GM23338 (cell line): ENCODE results near the gene SOX9. TPM values are rescaled to one million over a fixed set of nuclear protein-coding genes. Genes with fewer than 3 reads are reported as not detected.

ENCODE experiments used
- ATAC-seq: fragments of 200-7000 bp; cut with Tn5 transposase; 3 replicates; pipeline ENCODE4 v1.9.1; 2020
- DNase-seq: peaks from one replicate; pipeline ENCODE4 v3.0.0-alpha.2; 2015; ENCODE audit warnings: low spot score
- H2AFZ ChIP-seq: fragments of 200-600 bp; sonication (generic); 2 replicates; pipeline ENCODE4 v1.8.0; 2016; ENCODE audit warnings: antibody characterized with exemption, mild to moderate bottlenecking, moderate library complexity
- H3F3A ChIP-seq: fragments of 200-600 bp; sonication (generic); replicated peaks from 2 replicates; pipeline ENCODE4 v1.8.0; 2017; ENCODE audit warnings: antibody characterized with exemption, mixed run types, low read depth
- H3K27ac ChIP-seq: fragments of 200-600 bp; sonication (generic); 2 replicates; pipeline ENCODE4 v1.6.1; 2016; ENCODE audit warnings: low read depth
- H3K27me3 ChIP-seq: fragments of 200-600 bp; sonication (generic); 2 replicates; pipeline ENCODE4 v1.8.0; 2016; ENCODE audit warnings: mild to moderate bottlenecking, mixed run types, moderate library complexity; ENCODE audit not compliant: insufficient read depth
- H3K36me3 ChIP-seq: fragments of 200-600 bp; sonication (generic); 2 replicates; pipeline ENCODE4 v1.8.0; 2016; ENCODE audit warnings: mild to moderate bottlenecking; ENCODE audit not compliant: insufficient read depth
- H3K4me1 ChIP-seq: fragments of 200-600 bp; sonication (generic); 2 replicates; pipeline ENCODE4 v1.8.0; 2016; ENCODE audit warnings: mild to moderate bottlenecking, moderate library complexity; ENCODE audit not compliant: insufficient read depth
- H3K4me2 ChIP-seq: fragments of 200-600 bp; sonication (generic); 2 replicates; pipeline ENCODE4 v1.7.1; 2017; ENCODE audit warnings: mixed run types
- H3K4me3 ChIP-seq: fragments of 200-600 bp; sonication (generic); 2 replicates; pipeline ENCODE4 v1.6.1; 2016; ENCODE audit warnings: mixed run types
- H3K79me2 ChIP-seq: fragments of 200-600 bp; sonication (generic); replicated peaks from 2 replicates; pipeline ENCODE4 v1.8.0; 2017; ENCODE audit warnings: mild to moderate bottlenecking; ENCODE audit not compliant: insufficient read depth
- H3K9me2 ChIP-seq: fragments of 200-600 bp; sonication (generic); 2 replicates; pipeline ENCODE4 v1.8.0; 2017; ENCODE audit not compliant: insufficient read depth
- H4K20me1 ChIP-seq: fragments of 200-600 bp; sonication (generic); replicated peaks from 2 replicates; pipeline ENCODE4 v1.8.0; 2017; ENCODE audit warnings: mild to moderate bottlenecking; ENCODE audit not compliant: insufficient read depth
- H3K27ac Mint-ChIP-seq: 2 replicates; pipeline ENCODE4 v1.8.0; 2020; ENCODE audit warnings: inconsistent platforms, mild to moderate bottlenecking, moderate library complexity, mixed read lengths
- H3K27me3 Mint-ChIP-seq: 3 replicates; pipeline ENCODE4 v1.8.0; 2022; ENCODE audit warnings: low read depth, mild to moderate bottlenecking, moderate library complexity, mixed read lengths, inconsistent platforms; ENCODE audit not compliant: insufficient read depth, poor library complexity
- H3K36me3 Mint-ChIP-seq: 3 replicates; pipeline ENCODE4 v1.8.0; 2021; ENCODE audit warnings: low read depth, mild to moderate bottlenecking, inconsistent platforms, moderate library complexity, mixed read lengths
- H3K4me1 Mint-ChIP-seq: 3 replicates; pipeline ENCODE4 v1.8.0; 2020; ENCODE audit warnings: mild to moderate bottlenecking, inconsistent platforms, mixed read lengths
- H3K4me3 Mint-ChIP-seq: 3 replicates; pipeline ENCODE4 v1.8.0; 2021; ENCODE audit warnings: moderate library complexity, mild to moderate bottlenecking, inconsistent platforms, mixed read lengths
- H3K9me3 Mint-ChIP-seq: 3 replicates; pipeline ENCODE4 v1.8.0; 2020; ENCODE audit warnings: moderate library complexity, mild to moderate bottlenecking, inconsistent platforms, mixed read lengths
- CREB1 ChIP-seq: fragments of 250-450 bp; sonication (Bioruptor Pico); IDR thresholded peaks from 2 replicates; pipeline ENCODE4 v1.5.0; 2020; ENCODE audit warnings: low read depth, mild to moderate bottlenecking, moderate library complexity
- CTCF ChIP-seq, 2 experiments: fragments of 200-600 bp in 1 of 2; sonication (generic) in 1 of 2; conservative IDR thresholded peaks; 2 replicates each; pipeline versions ENCODE4 v1.5.1 to v1.6.1; 2016 to 2017; ENCODE audit warnings: antibody characterized with exemption in 2 of 2, low read depth in 2 of 2, mild to moderate bottlenecking in 2 of 2, moderate library complexity in 1 of 2
- ETS1 ChIP-seq: IDR thresholded peaks from 2 replicates; pipeline ENCODE4 v1.6.1; 2016; ENCODE audit warnings: antibody characterized with exemption
- EZH2 ChIP-seq: fragments of 200-600 bp; sonication (generic); IDR thresholded peaks from one replicate; pipeline ENCODE4 v1.8.0; 2017; ENCODE audit warnings: antibody characterized with exemption, mild to moderate bottlenecking, low read depth; ENCODE audit not compliant: unreplicated experiment
- JUNB ChIP-seq: IDR thresholded peaks from one replicate; pipeline ENCODE4 v1.6.1; 2016; ENCODE audit warnings: antibody characterized with exemption; ENCODE audit not compliant: unreplicated experiment
- NANOG ChIP-seq: IDR thresholded peaks from 2 replicates; pipeline ENCODE4 v1.6.1; 2016; ENCODE audit warnings: antibody characterized with exemption, borderline replicate concordance
- POLR2AphosphoS5 ChIP-seq: IDR thresholded peaks from 2 replicates; pipeline ENCODE4 v1.6.1; 2016; ENCODE audit warnings: antibody characterized with exemption, low read depth
- STAT1 ChIP-seq: IDR thresholded peaks from one replicate; pipeline ENCODE4 v1.6.1; 2016; ENCODE audit warnings: antibody characterized with exemption; ENCODE audit not compliant: unreplicated experiment
- ZNF114 ChIP-seq: fragments of 250-450 bp; sonication (Bioruptor Pico); IDR thresholded peaks from 2 replicates; pipeline ENCODE4 v1.5.0; 2020; ENCODE audit warnings: mild to moderate bottlenecking, moderate library complexity
- ZNF331 ChIP-seq: fragments of 250-450 bp; sonication (Bioruptor Pico); IDR thresholded peaks from 2 replicates; pipeline ENCODE4 v1.5.0; 2020; ENCODE audit warnings: low read depth, mild to moderate bottlenecking, moderate library complexity
- polyA plus RNA-seq: library from polyadenylated mRNA; unstranded; fragments of >200 nt; fragmentation: Nextera tagmentation; extraction: Ambion mirVana; gene quantifications from 2 replicates; pipeline ENCODE4 v1.2.1, GENCODE V29; 2016
- total RNA-seq: library from RNA; depleted of rRNA; stranded (reverse); fragments of >200 nt; shearing (Covaris generic); gene quantifications from 2 replicates; pipeline ENCODE4 v1.2.3, GENCODE V29; 2014
- TF ChIP-seq, protein P1 (sequence below): fragments of 250-450 bp; sonication (Bioruptor Pico); IDR thresholded peaks from 2 replicates; pipeline ENCODE4 v1.5.0; 2020; ENCODE audit warnings: mild to moderate bottlenecking, moderate library complexity
- TF ChIP-seq, protein P2 (sequence below): IDR thresholded peaks from one replicate; pipeline ENCODE4 v1.6.1; 2018; ENCODE audit warnings: antibody characterized with exemption; ENCODE audit not compliant: unreplicated experiment

Gene SOX9
- total and polyA plus RNA-seq, 2 experiments from 2014 or later = 4.4 TPM

GRCh38 chr17:72167593-72167992, 46.8 kb downstream of the SOX9 start:
- H3K36me3 Mint-ChIP-seq = 0 out of 3 replicates have a peak, but pooled peaks cover 2% of the 10 kb centered on the region
- DNase-seq (no peak), ATAC-seq (no peak)
- Histone ChIP-seq H3K36me3 (no peaks in the 10 kb centered on the region), H3K9me2 (peaks cover 17% of the 10 kb centered on the region), H2AFZ (no peak overlapping the region), H3K4me1 (peaks cover 22% of the 10 kb centered on the region), H3K27me3 (no peaks in the 10 kb centered on the region), H3K4me2 (no peak overlapping the region), H3K27ac (no peak overlapping the region), H3K4me3 (no peak overlapping the region), H3K79me2 (no peaks in the 10 kb centered on the region), H3F3A (no peaks in the 10 kb centered on the region), H4K20me1 (no peaks in the 10 kb centered on the region)
- no peak overlapping the region for H3K27ac Mint-ChIP-seq
- H3K27me3 Mint-ChIP-seq = peaks cover 2% of the 10 kb centered on the region
- peaks cover 34% of the 10 kb centered on the region for H3K4me1 Mint-ChIP-seq
- no peak overlapping the region for H3K4me3 Mint-ChIP-seq
- no peaks in the 10 kb centered on the region; the same call in 2 of the 3 replicates for H3K9me3 Mint-ChIP-seq
- no peak for TF ChIP-seq STAT1
- TF ChIP-seq, protein P1, sequence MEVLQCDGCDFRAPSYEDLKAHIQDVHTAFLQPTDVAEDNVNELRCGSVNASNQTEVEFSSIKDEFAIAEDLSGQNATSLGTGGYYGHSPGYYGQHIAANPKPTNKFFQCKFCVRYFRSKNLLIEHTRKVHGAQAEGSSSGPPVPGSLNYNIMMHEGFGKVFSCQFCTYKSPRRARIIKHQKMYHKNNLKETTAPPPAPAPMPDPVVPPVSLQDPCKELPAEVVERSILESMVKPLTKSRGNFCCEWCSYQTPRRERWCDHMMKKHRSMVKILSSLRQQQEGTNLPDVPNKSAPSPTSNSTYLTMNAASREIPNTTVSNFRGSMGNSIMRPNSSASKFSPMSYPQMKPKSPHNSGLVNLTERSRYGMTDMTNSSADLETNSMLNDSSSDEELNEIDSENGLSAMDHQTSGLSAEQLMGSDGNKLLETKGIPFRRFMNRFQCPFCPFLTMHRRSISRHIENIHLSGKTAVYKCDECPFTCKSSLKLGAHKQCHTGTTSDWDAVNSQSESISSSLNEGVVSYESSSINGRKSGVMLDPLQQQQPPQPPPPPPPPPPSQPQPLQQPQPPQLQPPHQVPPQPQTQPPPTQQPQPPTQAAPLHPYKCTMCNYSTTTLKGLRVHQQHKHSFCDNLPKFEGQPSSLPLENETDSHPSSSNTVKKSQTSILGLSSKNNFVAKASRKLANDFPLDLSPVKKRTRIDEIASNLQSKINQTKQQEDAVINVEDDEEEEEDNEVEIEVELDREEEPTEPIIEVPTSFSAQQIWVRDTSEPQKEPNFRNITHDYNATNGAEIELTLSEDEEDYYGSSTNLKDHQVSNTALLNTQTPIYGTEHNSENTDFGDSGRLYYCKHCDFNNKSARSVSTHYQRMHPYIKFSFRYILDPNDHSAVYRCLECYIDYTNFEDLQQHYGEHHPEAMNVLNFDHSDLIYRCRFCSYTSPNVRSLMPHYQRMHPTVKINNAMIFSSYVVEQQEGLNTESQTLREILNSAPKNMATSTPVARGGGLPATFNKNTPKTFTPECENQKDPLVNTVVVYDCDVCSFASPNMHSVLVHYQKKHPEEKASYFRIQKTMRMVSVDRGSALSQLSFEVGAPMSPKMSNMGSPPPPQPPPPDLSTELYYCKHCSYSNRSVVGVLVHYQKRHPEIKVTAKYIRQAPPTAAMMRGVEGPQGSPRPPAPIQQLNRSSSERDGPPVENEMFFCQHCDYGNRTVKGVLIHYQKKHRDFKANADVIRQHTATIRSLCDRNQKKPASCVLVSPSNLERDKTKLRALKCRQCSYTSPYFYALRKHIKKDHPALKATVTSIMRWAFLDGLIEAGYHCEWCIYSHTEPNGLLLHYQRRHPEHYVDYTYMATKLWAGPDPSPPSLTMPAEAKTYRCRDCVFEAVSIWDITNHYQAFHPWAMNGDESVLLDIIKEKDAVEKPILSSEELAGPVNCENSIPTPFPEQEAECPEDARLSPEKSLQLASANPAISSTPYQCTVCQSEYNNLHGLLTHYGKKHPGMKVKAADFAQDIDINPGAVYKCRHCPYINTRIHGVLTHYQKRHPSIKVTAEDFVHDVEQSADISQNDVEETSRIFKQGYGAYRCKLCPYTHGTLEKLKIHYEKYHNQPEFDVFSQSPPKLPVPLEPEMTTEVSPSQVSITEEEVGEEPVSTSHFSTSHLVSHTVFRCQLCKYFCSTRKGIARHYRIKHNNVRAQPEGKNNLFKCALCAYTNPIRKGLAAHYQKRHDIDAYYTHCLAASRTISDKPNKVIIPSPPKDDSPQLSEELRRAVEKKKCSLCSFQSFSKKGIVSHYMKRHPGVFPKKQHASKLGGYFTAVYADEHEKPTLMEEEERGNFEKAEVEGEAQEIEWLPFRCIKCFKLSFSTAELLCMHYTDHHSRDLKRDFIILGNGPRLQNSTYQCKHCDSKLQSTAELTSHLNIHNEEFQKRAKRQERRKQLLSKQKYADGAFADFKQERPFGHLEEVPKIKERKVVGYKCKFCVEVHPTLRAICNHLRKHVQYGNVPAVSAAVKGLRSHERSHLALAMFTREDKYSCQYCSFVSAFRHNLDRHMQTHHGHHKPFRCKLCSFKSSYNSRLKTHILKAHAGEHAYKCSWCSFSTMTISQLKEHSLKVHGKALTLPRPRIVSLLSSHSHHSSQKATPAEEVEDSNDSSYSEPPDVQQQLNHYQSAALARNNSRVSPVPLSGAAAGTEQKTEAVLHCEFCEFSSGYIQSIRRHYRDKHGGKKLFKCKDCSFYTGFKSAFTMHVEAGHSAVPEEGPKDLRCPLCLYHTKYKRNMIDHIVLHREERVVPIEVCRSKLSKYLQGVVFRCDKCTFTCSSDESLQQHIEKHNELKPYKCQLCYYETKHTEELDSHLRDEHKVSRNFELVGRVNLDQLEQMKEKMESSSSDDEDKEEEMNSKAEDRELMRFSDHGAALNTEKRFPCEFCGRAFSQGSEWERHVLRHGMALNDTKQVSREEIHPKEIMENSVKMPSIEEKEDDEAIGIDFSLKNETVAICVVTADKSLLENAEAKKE (CRISPR knock-in tag) = no peak
- TF ChIP-seq NANOG = no peak
- no peak for TF ChIP-seq ETS1
- TF ChIP-seq EZH2 = no peak
- TF ChIP-seq CTCF (conservative IDR thresholded peaks at IDR 0.05; ENCODE audit: low read depth in 2 of 2) = no peak
- TF ChIP-seq, protein P2, sequence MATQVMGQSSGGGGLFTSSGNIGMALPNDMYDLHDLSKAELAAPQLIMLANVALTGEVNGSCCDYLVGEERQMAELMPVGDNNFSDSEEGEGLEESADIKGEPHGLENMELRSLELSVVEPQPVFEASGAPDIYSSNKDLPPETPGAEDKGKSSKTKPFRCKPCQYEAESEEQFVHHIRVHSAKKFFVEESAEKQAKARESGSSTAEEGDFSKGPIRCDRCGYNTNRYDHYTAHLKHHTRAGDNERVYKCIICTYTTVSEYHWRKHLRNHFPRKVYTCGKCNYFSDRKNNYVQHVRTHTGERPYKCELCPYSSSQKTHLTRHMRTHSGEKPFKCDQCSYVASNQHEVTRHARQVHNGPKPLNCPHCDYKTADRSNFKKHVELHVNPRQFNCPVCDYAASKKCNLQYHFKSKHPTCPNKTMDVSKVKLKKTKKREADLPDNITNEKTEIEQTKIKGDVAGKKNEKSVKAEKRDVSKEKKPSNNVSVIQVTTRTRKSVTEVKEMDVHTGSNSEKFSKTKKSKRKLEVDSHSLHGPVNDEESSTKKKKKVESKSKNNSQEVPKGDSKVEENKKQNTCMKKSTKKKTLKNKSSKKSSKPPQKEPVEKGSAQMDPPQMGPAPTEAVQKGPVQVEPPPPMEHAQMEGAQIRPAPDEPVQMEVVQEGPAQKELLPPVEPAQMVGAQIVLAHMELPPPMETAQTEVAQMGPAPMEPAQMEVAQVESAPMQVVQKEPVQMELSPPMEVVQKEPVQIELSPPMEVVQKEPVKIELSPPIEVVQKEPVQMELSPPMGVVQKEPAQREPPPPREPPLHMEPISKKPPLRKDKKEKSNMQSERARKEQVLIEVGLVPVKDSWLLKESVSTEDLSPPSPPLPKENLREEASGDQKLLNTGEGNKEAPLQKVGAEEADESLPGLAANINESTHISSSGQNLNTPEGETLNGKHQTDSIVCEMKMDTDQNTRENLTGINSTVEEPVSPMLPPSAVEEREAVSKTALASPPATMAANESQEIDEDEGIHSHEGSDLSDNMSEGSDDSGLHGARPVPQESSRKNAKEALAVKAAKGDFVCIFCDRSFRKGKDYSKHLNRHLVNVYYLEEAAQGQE = no peak
- no peak for TF ChIP-seq JUNB
- no peak for TF ChIP-seq CREB1 (CRISPR knock-in tag)
- TF ChIP-seq ZNF331 (CRISPR knock-in tag) = no peak
- TF ChIP-seq ZNF114 (CRISPR knock-in tag) = no peak
- TF ChIP-seq POLR2AphosphoS5 = no peak
